Bronchial epithelial cell (primary cell): Measurements from ENCODE around the gene RAPGEF6. TPM values are rescaled to one million over a fixed set of nuclear protein-coding genes. Genes with fewer than 3 reads are reported as not detected.

Experiments used
- DNase-seq: peaks from one replicate; pipeline ENCODE4 v3.0.0-alpha.2; 2010; ENCODE audit warnings: low read depth
- FAIRE-seq: peaks from 2 replicates; lab custom pipeline; 2011; peaks lifted over from hg19 to GRCh38; lab: Jason Lieb, UNC
- H3K27me3 ChIP-seq: 2 replicates; pipeline ENCODE4 v1.5.1; 2011; ENCODE audit warnings: low read length; ENCODE audit not compliant: control insufficient read depth, insufficient read depth
- H3K36me3 ChIP-seq: 2 replicates; pipeline ENCODE4 v1.5.1; 2011; ENCODE audit warnings: low read length; ENCODE audit not compliant: control insufficient read depth, insufficient read depth
- H3K4me3 ChIP-seq: 2 replicates; pipeline ENCODE4 v1.5.1; 2011; ENCODE audit warnings: mild to moderate bottlenecking, low read depth, low read length, control low read depth
- total RNA-seq: library from RNA; depleted of rRNA; stranded (reverse); fragments of >200 nt; gene quantifications from 2 replicates; pipeline ENCODE4 v1.2.1, GENCODE V29; 2014
- TF ChIP-seq, protein P1 (sequence below): IDR thresholded peaks from 2 replicates; pipeline ENCODE4 v1.5.1; 2011; ENCODE audit warnings: mild to moderate bottlenecking, moderate library complexity, low read length, control low read depth, inconsistent platforms; ENCODE audit not compliant: insufficient read depth, severe bottlenecking

RAPGEF6 gene
- total RNA-seq, 1 donor from 2014 or later: 14.2 TPM

DNA sequence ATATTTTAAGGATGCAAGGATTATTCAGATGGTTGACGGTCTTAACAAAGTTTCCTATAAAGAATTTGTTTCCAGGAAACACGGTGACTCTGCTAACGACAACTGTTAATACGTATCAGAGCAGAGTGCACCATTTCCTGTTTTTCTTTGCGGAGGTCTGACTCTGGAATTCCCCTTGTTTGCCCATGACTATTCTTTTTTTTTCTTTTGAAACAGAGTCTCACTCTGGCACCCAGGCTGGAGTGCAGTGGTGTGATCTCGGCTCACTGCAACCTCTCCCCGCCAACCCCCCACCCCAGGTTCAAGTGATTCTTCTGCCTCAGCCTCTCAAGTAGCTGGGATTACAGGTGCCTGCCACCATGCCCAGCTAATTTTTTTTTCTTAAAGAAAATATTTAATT lies 255.3 kb downstream of the RAPGEF6 start:
- FAIRE-seq (no peak), DNase-seq (peak; percentile 81)

DNA sequence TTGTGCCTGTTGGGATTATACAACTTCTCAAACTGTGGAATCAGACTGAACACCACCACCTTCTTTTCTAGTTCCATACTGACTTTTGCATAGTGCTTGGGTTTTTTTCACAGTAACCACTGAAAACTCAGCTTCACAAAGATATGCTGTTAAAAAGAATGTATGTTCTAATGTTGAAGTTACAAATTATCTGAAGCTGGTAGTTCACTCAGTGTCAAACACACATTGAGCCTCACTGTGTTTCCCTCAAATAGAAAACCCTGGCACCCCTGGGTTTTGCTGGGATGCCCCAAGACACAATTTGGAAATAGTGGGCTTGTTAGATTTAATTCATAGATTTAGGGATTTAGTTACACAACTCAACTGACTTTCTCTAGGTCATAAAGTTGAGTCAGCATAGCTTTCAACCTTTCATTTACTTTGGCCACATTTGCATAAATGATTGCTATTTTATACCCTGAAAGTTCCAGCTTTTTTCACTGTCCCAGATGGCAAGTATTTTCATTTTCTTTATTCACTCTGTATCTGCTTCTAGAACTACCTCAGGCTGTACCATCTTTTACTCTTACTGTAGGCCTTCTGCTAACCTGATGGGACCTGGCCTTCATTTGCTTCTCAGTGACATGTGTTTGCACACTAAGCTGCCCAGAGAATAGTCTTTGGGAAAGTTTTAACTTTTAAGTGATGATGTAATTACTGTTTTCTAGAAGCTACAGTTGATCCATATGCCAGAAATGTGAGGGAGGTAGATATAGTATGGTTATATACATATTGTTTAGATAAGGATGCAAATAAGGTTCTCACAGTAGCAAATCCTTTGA lies 256.1 kb downstream of the RAPGEF6 start:
- Histone ChIP-seq H3K27me3 (no peaks in the 10 kb centered on the region), H3K36me3 (no peaks in the 10 kb centered on the region), H3K4me3 (no peak overlapping the region)
- TF ChIP-seq, protein P1, sequence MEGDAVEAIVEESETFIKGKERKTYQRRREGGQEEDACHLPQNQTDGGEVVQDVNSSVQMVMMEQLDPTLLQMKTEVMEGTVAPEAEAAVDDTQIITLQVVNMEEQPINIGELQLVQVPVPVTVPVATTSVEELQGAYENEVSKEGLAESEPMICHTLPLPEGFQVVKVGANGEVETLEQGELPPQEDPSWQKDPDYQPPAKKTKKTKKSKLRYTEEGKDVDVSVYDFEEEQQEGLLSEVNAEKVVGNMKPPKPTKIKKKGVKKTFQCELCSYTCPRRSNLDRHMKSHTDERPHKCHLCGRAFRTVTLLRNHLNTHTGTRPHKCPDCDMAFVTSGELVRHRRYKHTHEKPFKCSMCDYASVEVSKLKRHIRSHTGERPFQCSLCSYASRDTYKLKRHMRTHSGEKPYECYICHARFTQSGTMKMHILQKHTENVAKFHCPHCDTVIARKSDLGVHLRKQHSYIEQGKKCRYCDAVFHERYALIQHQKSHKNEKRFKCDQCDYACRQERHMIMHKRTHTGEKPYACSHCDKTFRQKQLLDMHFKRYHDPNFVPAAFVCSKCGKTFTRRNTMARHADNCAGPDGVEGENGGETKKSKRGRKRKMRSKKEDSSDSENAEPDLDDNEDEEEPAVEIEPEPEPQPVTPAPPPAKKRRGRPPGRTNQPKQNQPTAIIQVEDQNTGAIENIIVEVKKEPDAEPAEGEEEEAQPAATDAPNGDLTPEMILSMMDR: no peak
- FAIRE-seq (no peak), DNase-seq (peak; percentile 30)

More for the DNA sequence above, 255.3 kb downstream of the RAPGEF6 start:
- Histone ChIP-seq H3K4me3 (no peak overlapping the region), H3K27me3 (no peaks in the 10 kb centered on the region), H3K36me3 (no peaks in the 10 kb centered on the region)
- TF ChIP-seq, protein P1: no peak

DNA sequence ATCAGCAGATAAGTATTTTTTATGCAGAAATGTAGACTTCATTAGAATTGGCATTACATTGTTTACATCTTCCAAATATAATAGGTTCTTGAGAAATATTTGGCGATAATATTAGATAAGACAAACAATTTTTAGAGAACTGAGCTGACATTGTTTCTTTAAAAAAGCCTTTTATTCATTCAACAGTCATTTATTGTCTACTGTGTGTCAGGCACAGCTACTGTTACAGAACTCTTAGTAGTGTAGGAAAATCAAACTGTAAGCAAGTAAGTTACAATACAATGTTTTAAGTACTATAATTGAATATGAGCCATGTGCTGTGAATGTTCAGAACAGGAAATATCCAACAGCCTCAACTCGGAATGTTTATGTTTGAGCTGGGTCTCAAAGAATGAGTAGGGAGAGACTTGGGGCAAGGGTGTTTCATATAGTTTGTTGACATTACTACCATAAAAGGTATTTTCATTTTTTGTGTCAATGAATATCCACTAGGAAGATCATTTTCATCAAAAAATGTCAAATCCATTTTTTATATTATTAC lies 257.2 kb downstream of the RAPGEF6 start:
- FAIRE-seq (no peak), DNase-seq (peak; percentile 19)
- peaks cover 1% of the 10 kb centered on the region for H3K36me3 ChIP-seq
- no peaks in the 10 kb centered on the region for H3K27me3 ChIP-seq
- H3K4me3 ChIP-seq: no peak overlapping the region
- TF ChIP-seq, protein P1: no peak

DNA sequence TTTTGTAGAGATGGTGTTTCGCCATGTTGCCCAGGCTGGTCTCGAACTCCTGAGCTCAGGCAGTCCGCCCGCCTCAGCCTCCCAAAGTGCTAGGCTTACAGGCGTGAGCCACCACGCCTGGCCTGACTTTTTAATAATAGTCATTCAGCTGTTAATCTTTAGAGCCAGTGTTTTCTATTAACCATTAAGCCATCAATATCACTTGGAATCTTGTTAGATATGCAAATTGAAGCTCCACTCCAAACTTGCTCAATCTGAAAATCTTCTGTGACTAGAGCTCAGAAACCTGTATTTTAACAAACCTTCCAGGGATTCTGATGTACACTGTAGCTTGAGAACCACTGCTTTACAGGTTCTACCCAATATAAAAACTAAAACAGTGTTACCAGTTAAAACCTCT lies 257.7 kb downstream of the RAPGEF6 start:
- Histone ChIP-seq H3K36me3 (peaks cover 1% of the 10 kb centered on the region), H3K27me3 (no peaks in the 10 kb centered on the region), H3K4me3 (no peak overlapping the region)
- FAIRE-seq (no peak), DNase-seq (no peak)
- TF ChIP-seq, protein P1: no peak

DNA sequence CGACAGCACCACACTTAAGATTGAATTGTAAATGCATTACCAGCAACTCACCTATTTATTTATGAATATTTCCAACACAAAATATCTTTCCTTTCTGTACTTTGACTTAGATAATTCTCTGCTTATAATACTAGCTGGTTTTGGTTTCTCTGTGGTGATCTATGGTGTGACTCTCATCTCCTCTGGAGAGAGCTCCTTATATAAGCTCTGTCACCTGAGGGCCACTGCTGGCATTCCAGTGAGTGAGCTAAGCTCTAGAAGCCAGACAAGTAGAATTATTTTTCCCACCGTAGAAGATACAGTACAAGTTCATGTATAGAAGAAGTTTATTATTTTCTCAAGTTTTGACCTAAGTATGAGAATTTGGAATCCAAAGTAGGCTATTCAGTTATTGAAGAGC lies 259.7 kb downstream of the RAPGEF6 start:
- no peak for FAIRE-seq

More for the DNA sequence above, 259.7 kb downstream of the RAPGEF6 start:
- Histone ChIP-seq H3K27me3 (no peaks in the 10 kb centered on the region), H3K4me3 (no peak overlapping the region), H3K36me3 (peaks cover 1% of the 10 kb centered on the region)
- TF ChIP-seq, protein P1: no peak
- DNase-seq: no peak

Other genes with a start within 250 kb of the RAPGEF6 start
- gene FNIP1, start 161.8 kb upstream of the RAPGEF6 start, total RNA-seq: 36.7 and 45.0 TPM in 2 replicates